ENCODE measurements around the gene FBXO41. TPM values are rescaled to one million over a fixed set of nuclear protein-coding genes. Genes with fewer than 3 reads are reported as not detected.

The FBXO41 gene
- total RNA-seq, 2 donors from 2014 or later = 1.7 to 1.8 TPM

DNA sequence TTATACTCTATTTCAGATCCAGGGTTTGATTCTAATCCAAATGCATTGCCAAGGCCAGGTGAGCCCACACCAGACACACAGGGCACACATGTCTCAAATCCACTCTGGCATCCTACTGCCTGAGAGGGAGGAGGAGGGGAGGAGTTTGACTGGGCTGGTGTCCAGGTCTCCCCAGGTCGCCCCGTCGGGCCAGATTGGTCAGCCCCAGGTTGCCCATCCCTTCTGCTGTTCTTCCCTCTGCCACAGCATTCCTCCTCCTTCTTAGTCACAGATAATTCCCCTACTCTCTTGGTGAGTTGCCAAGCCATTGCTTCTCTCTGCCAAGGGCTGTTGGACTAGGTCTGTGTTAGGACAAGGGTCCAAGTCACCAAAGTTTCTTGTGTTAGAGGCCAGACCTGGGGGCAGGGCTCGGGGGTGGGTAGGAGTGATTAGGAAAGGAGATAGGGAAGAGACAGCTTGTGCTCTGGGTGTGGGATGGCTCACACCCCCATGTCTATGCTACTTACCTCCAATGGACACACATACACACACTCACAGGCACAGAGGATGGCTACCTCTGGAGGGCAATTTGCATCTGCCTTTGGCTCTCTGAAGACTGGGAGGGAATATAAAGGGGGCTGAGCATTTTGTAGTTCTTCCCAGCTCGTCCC, 11.6 kb upstream of the FBXO41 start:
- TF ChIP-seq, protein P1, sequence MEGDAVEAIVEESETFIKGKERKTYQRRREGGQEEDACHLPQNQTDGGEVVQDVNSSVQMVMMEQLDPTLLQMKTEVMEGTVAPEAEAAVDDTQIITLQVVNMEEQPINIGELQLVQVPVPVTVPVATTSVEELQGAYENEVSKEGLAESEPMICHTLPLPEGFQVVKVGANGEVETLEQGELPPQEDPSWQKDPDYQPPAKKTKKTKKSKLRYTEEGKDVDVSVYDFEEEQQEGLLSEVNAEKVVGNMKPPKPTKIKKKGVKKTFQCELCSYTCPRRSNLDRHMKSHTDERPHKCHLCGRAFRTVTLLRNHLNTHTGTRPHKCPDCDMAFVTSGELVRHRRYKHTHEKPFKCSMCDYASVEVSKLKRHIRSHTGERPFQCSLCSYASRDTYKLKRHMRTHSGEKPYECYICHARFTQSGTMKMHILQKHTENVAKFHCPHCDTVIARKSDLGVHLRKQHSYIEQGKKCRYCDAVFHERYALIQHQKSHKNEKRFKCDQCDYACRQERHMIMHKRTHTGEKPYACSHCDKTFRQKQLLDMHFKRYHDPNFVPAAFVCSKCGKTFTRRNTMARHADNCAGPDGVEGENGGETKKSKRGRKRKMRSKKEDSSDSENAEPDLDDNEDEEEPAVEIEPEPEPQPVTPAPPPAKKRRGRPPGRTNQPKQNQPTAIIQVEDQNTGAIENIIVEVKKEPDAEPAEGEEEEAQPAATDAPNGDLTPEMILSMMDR (IDR thresholded peaks at IDR 0.05) = no peak
- no peak overlapping the region for H3K4me3 ChIP-seq
- peaks cover 0 to 29% of the 10 kb centered on the region in 2 donors for H3K4me1 ChIP-seq
- peaks cover 11 to 28% of the 10 kb centered on the region in 2 donors for H3K27me3 ChIP-seq
- H3K9me3 ChIP-seq = peaks cover 0 to 6% of the 10 kb centered on the region in 2 donors
- no peaks in the 10 kb centered on the region for H3K36me3 ChIP-seq
- no peak overlapping the region for H3K27ac ChIP-seq
- DNase-seq (ENCODE audit: low spot score) = no peak

DNA sequence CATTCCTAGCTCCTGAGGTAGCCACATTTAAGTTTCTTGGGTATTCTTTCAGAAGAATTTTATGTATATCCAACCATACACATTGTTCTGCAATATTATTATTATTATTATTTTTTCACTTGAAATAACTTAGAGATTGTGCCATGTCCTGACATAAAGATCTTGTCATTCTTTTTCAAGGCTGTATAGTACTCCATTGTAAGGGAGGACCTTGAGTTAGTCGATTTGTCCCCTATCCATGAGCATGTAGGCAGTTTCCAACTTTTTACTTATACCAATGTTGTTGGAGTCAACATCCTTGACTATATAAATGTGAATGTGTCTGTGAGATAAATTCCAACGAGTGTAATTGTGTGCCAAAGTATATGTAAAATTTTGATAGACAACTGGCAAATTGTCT, 10.0 kb upstream of the FBXO41 start:
- Histone ChIP-seq H3K27ac (no peak overlapping the region), H3K4me3 (no peak overlapping the region), H3K27me3 (peaks cover 11 to 28% of the 10 kb centered on the region in 2 donors), H3K36me3 (no peaks in the 10 kb centered on the region), H3K9me3 (peaks cover 0 to 6% of the 10 kb centered on the region in 2 donors), H3K4me1 (peaks cover 0 to 29% of the 10 kb centered on the region in 2 donors)
- TF ChIP-seq, protein P1 (IDR thresholded peaks at IDR 0.05) = no peak
- no peak for DNase-seq (ENCODE audit: low spot score)

DNA sequence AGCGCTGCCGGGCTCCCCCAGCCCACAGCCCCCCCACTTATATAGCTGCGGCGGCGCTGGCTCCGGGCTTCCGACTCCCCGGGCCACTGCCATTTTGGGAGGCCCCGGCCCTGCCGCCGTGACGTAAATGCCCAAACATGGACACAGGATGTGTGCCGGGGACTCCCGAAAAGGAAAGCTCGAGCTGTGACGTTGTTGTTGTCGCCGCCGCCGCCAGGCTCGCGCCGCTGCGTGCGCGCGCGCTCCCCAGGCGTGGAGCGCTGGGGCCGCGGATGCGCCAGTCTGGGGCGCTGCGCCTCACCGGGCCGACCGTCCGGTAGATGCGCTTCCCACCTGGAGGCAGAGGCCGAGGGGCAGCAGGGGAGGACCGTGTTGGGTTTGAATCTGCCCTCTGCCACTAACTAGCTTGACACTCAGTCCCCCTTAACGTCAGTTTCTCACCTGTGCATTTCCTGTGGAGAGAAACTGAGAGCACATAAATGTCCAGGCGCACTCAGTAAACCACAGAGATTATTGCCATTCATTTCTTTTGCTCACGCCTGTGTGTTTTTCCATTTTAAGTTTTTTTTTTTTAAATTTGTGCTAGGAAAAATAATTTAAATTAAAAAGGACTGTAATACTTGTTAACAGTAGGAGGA, 9.4 kb upstream of the FBXO41 start, which contains the start of gene EGR4:
Gene EGR4, minus strand, starts transcription at position 15 of the 638 bp plus-strand sequence. CDS start 231 bp downstream, outside the sequence.
- DNase-seq (ENCODE audit: low spot score) = peak; percentile 65
- H3K36me3 ChIP-seq = no peaks in the 10 kb centered on the region
- no peak within 1 kb of the TSS for H3K27ac ChIP-seq
- H3K4me1 ChIP-seq = peaks cover 0 to 29% of the 10 kb centered on the region in 2 donors
- peaks cover 11 to 28% of the 10 kb centered on the region in 2 donors for H3K27me3 ChIP-seq
- TF ChIP-seq, protein P1 (IDR thresholded peaks at IDR 0.05) = no peak
- H3K9me3 ChIP-seq = peaks cover 0 to 6% of the 10 kb centered on the region in 2 donors
- H3K4me3 ChIP-seq = peak within 1 kb of the TSS; percentile 26 to 46

DNA sequence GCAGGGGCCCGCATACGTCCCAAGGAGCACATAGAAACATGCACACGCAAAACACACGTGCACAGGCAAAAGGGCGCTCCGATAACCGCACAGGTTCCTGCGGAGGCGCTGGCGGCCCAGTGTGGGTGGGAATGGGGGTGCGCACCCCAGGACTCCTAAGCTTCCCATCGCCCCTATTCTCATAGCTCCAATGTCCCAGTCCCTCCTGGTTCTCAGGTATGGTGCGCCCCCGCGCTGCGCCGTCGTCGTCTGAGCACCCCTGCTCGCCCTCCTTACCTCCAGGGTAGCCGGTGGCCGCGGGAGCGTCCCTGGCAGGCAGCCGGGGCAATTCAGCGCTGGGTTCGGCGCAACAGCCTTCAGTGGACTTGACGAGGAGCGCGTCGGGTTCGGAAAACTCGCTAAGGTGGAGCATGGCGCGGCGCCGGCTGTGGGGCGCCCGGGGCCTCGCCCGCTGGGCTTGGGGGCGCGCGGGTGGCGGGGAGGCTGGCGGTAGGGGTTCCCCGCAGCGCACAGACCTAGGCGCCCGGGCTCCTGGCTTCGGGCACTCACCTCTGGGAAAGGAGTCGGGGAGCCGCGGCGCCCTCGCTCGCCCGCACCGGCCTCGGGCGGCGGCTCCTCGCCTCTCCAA, 8.7 kb upstream of the FBXO41 start:
- Histone ChIP-seq H3K27ac (no peak overlapping the region), H3K9me3 (peaks cover 0 to 6% of the 10 kb centered on the region in 2 donors), H3K4me3 (peak overlapping the region; percentile 26 to 46), H3K4me1 (peaks cover 0 to 29% of the 10 kb centered on the region in 2 donors), H3K27me3 (peaks cover 11 to 28% of the 10 kb centered on the region in 2 donors), H3K36me3 (no peaks in the 10 kb centered on the region)
- no peak for DNase-seq (ENCODE audit: low spot score)
- TF ChIP-seq, protein P1 (IDR thresholded peaks at IDR 0.05) = no peak

DNA sequence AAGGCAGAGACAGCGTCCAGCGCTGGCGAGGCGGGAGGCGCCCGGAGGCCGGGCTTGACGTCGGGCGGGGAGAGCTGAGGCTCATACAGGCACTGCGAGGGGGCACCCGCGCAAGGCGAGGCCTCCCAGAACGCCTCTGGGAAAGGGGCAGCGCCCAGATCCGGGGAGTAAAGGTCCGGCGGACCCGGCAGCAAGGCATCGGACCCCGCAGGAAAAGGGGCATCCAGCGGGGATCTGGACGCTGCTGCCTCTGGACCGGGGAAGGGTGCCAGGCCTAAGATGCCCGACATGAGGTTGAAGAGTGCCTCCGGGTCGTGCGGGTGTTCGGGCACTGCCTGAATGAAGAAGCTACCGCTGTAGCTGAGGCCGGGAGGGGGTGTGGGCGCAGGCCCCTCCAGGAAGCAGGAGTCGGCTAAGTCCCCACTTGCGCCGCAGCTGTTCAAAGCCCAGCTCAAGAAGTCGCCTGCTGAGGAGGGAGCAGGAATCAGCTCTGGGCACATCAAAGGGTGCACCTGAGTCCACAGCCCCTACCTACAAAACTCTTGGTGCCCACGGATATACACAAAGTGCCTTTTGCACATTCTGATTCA, 8.1 kb upstream of the FBXO41 start:
- no peak for DNase-seq (ENCODE audit: low spot score)
- peaks cover 0 to 29% of the 10 kb centered on the region in 2 donors for H3K4me1 ChIP-seq
- H3K27me3 ChIP-seq = peaks cover 11 to 28% of the 10 kb centered on the region in 2 donors
- TF ChIP-seq, protein P1 (IDR thresholded peaks at IDR 0.05) = no peak
- H3K4me3 ChIP-seq = no peak overlapping the region
- H3K27ac ChIP-seq = no peak overlapping the region
- peaks cover 0 to 6% of the 10 kb centered on the region in 2 donors for H3K9me3 ChIP-seq
- H3K36me3 ChIP-seq = no peaks in the 10 kb centered on the region
